Upper lobe of left lung (tissue), 6 donors: ENCODE results near the gene B3GALNT1. TPM values are rescaled to one million over a fixed set of nuclear protein-coding genes. Genes with fewer than 3 reads are reported as not detected.

Experiments
- ATAC-seq, 2 donors: fragments of 200-7000 bp; cut with Tn5 transposase; one replicate each; pipeline ENCODE4 v1.9.1; 2022; ENCODE audit warnings: mild to moderate bottlenecking in 2 of 2, moderate library complexity in 2 of 2; ENCODE audit not compliant: low FRiP score in 2 of 2
- DNase-seq, 2 donors: peaks; one replicate each; pipeline ENCODE4 v3.0.0-alpha.2; 2019 to 2020
- H3K27ac ChIP-seq, 4 donors: fragments of 200-600 bp; sonication (generic); one replicate each; pipeline ENCODE4 v1.5.1; 2016 to 2019
- H3K27me3 ChIP-seq, 4 donors: fragments of 200-600 bp; sonication (generic); one replicate each; pipeline ENCODE4 v1.5.1; 2017 to 2019
- H3K36me3 ChIP-seq, 4 donors: fragments of 200-600 bp; sonication (generic); one replicate each; pipeline ENCODE4 v1.5.1; 2016 to 2019
- H3K4me1 ChIP-seq, 4 donors: fragments of 200-600 bp; sonication (generic); one replicate each; pipeline ENCODE4 v1.5.1; 2018 to 2019
- H3K4me3 ChIP-seq, 4 donors: fragments of 200-600 bp; sonication (generic); one replicate each; pipeline ENCODE4 v1.5.1; 2017 to 2019; ENCODE audit warnings: mild to moderate bottlenecking in 2 of 4, moderate library complexity in 1 of 4
- H3K9me3 ChIP-seq, 4 donors: fragments of 200-600 bp; sonication (generic); one replicate each; pipeline ENCODE4 v1.5.1; 2018 to 2019
- EP300 ChIP-seq, 4 donors: sonication (generic); formaldehyde crosslinking; IDR thresholded peaks; one replicate each; pipeline ENCODE4 v1.5.1; 2017; ENCODE audit warnings: antibody characterized with exemption in 4 of 4, control low read depth in 2 of 4
- POLR2A ChIP-seq, 4 donors: fragments of 450-650 bp; IDR thresholded peaks; one replicate each; pipeline ENCODE4 v1.5.1; 2016 to 2017; ENCODE audit warnings: antibody characterized with exemption in 4 of 4, mild to moderate bottlenecking in 2 of 4
- POLR2AphosphoS5 ChIP-seq, 2 donors: sonication (generic); formaldehyde crosslinking; IDR thresholded peaks; one replicate each; pipeline ENCODE4 v1.5.1; 2017; ENCODE audit warnings: antibody characterized with exemption in 2 of 2
- WGBS, 2 donors: methylation state at CpG; one replicate each; pipeline ENCODE4 v1.1.5; 2017 to 2018; 5-methylcytosine and 5-hydroxymethylcytosine counted together
- total RNA-seq, 6 donors: library from RNA; depleted of rRNA in 4 of 6; stranded (reverse); fragments of >200 nt in 4 of 6; gene quantifications; one replicate each; pipeline versions ENCODE4 v1.1.0 to v1.2.1, GENCODE V29; 2016 to 2021
- TF ChIP-seq, protein P1 (sequence below), 6 experiments: fragments of 450-650 bp in 4 of 6; fragments of 200-600 bp in 2 of 6; sonication (generic) in 2 of 6; IDR thresholded peaks; one replicate each; pipeline ENCODE4 v1.5.1; 2016 to 2019; ENCODE audit warnings: antibody characterized with exemption in 6 of 6
- donor health status: DM: no; HTN: no; CAD: no; lungs with moderate emphysema.
- donor health status: DM: no; HTN: yes; CAD: no; lungs with severe emphysema.

B3GALNT1 gene
- total RNA-seq, 6 donors from 2014 or later = 14.7 to 31.2 (median 23.3) TPM

DNA sequence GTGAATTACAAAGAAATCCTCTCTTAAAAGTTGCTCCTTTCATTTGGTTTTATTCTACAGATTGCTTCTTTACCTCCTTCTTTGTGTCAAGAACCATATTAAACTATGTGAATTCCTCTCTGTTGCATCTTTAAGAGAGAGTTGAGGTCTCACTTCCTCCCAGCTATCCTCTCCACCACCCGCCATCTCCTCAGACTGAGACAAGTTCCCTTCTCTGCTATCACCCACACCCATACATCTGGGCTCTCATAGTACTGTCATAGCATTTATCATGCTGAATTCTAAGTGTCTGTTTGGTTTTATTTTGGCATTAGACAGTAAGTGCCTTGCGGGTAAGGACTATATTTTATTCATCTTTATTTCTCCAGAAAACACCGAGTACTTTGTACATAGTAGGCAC, 54.2 kb downstream of the B3GALNT1 start:
- Histone ChIP-seq H3K9me3 (no peaks in the 10 kb centered on the region), H3K27ac (no peak overlapping the region), H3K4me3 (no peak overlapping the region), H3K36me3 (no peaks in the 10 kb centered on the region), H3K4me1 (no peaks in the 10 kb centered on the region), H3K27me3 (no peaks in the 10 kb centered on the region)
- no peak for DNase-seq
- TF ChIP-seq, protein P1, sequence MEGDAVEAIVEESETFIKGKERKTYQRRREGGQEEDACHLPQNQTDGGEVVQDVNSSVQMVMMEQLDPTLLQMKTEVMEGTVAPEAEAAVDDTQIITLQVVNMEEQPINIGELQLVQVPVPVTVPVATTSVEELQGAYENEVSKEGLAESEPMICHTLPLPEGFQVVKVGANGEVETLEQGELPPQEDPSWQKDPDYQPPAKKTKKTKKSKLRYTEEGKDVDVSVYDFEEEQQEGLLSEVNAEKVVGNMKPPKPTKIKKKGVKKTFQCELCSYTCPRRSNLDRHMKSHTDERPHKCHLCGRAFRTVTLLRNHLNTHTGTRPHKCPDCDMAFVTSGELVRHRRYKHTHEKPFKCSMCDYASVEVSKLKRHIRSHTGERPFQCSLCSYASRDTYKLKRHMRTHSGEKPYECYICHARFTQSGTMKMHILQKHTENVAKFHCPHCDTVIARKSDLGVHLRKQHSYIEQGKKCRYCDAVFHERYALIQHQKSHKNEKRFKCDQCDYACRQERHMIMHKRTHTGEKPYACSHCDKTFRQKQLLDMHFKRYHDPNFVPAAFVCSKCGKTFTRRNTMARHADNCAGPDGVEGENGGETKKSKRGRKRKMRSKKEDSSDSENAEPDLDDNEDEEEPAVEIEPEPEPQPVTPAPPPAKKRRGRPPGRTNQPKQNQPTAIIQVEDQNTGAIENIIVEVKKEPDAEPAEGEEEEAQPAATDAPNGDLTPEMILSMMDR (IDR thresholded peaks at IDR 0.05) = no peak
- TF ChIP-seq EP300 (IDR thresholded peaks at IDR 0.05) (no peak), POLR2AphosphoS5 (IDR thresholded peaks at IDR 0.05) (no peak), POLR2A (IDR thresholded peaks at IDR 0.05) (no peak)
- no peak for ATAC-seq
- WGBS, 2 donors = 87% methylated on average over 3 of the region's 3 CpGs

DNA sequence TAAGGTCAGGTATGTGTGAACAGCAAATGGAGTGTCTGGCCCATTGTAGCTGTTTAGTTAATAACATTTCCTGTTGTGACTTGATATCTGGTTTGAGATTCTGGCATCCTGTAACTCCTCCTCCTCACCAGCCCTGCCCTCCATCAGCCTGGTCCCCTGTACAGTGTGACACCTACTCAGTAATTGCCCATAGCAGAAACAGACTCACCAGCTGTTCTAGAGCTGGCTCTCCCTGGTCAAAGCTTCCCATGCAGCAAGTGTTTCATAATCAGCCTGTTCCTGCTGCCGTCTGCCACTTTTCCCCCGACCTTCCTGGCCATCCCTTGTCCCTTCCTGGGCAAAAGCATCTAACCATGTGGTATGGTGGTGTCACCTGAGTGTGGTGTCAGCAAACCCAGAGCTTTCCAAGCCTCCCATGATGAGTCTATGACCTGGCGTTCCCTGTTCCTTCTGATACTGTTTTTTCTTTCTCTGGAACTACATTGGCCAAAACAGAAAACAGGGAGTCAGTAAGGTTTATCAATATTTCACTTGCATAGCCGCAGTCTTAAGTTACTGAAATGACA, 55.4 kb downstream of the B3GALNT1 start:
- no peaks in the 10 kb centered on the region for H3K9me3 ChIP-seq
- H3K27me3 ChIP-seq = no peaks in the 10 kb centered on the region
- DNase-seq (no peak), ATAC-seq (no peak)
- H3K27ac ChIP-seq = no peak overlapping the region
- TF ChIP-seq EP300 (IDR thresholded peaks at IDR 0.05) (no peak), POLR2A (IDR thresholded peaks at IDR 0.05) (no peak), POLR2AphosphoS5 (IDR thresholded peaks at IDR 0.05) (no peak)
- TF ChIP-seq, protein P1 (IDR thresholded peaks at IDR 0.05) = no peak
- no peaks in the 10 kb centered on the region for H3K36me3 ChIP-seq
- H3K4me3 ChIP-seq = no peak overlapping the region
- 63 to 69% methylated on average over 4 of the region's 4 CpGs for WGBS, 2 donors
- no peaks in the 10 kb centered on the region for H3K4me1 ChIP-seq

DNA sequence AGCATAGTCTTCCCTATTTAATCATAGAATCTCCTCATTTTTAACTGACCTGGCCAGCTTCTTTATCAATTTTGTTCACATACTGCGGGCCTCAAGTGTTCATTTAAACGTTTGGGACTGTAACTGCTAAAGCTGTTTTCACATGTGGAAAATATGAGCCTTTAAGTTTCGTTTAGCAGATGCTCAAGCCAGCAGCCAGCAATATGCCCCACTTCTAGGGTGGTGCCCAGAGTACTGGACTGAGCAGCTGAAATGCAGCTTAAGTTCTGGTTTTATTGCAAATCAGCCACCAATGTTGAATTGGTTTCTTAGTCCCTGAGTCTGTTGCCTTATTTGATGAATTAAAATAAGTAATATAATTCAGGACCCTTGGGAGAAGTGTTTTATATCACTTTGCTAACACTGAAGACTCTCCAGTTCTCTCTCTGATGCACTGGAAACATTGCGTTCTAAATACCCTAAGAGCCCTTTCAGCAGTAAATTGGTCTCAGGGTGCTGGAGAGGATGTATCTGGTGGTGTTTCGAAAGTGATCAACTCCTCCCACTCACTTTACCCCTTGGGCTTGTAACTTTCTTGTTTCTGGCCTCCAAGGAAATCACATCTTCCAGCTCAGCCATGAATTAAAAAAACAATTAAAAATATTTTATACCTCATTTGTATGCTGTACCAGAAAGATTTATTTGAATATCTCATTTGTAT, 61.7 kb downstream of the B3GALNT1 start:
- H3K27me3 ChIP-seq = no peaks in the 10 kb centered on the region
- TF ChIP-seq EP300 (IDR thresholded peaks at IDR 0.05) = no peak
- TF ChIP-seq POLR2AphosphoS5 (IDR thresholded peaks at IDR 0.05) = no peak
- no peak for TF ChIP-seq POLR2A (IDR thresholded peaks at IDR 0.05)
- TF ChIP-seq, protein P1 (IDR thresholded peaks at IDR 0.05) = no peak
- H3K36me3 ChIP-seq = no peaks in the 10 kb centered on the region
- H3K4me1 ChIP-seq = no peaks in the 10 kb centered on the region
- DNase-seq = no peak
- H3K4me3 ChIP-seq = no peak overlapping the region
- H3K27ac ChIP-seq = no peak overlapping the region
- H3K9me3 ChIP-seq = no peaks in the 10 kb centered on the region
- ATAC-seq = no peak
- WGBS, 2 donors = 82 to 86% methylated on average over 5 of the region's 5 CpGs

DNA sequence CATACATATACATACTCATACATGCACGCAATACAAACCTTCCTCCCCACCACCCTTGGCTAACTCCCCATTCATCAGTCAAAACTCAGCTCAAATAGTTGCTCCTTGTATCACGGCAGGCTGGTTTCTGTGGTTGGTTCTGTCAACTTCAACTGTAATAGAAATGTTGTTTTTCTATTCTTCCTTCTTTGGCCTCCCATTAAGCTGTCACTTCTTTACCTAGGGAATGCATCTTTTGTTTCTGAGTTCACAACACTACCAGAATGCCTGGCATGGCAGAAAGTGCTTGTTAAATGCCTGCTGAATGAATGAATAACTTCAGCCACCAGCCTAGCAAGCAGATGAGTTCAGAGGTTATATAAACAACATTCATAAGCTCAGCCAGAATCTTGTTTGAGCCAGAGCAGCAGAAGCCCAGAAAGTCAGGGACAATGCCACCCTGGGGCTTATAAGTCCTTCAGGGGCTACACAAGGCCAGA, 63.1 kb downstream of the B3GALNT1 start:
- 80 to 90% methylated on average over 2 of the region's 2 CpGs for WGBS, 2 donors
- no peaks in the 10 kb centered on the region for H3K9me3 ChIP-seq
- no peak for DNase-seq
- no peak overlapping the region for H3K27ac ChIP-seq
- H3K27me3 ChIP-seq = no peaks in the 10 kb centered on the region
- H3K36me3 ChIP-seq = no peaks in the 10 kb centered on the region
- H3K4me1 ChIP-seq = no peaks in the 10 kb centered on the region
- no peak for TF ChIP-seq POLR2A (IDR thresholded peaks at IDR 0.05)
- no peak for TF ChIP-seq POLR2AphosphoS5 (IDR thresholded peaks at IDR 0.05)
- TF ChIP-seq, protein P1 (IDR thresholded peaks at IDR 0.05) = no peak
- TF ChIP-seq EP300 (IDR thresholded peaks at IDR 0.05) = no peak
- no peak for ATAC-seq
- H3K4me3 ChIP-seq = no peak overlapping the region
